CD8-positive, alpha-beta memory T cell (primary cell): ENCODE measurements around the gene ZDHHC14. TPM values are rescaled to one million over a fixed set of nuclear protein-coding genes. Genes with fewer than 3 reads are reported as not detected.
"Not testable (repeated sequence)": the region's sequence is repeated elsewhere in the genome, so short reads cannot be mapped to it uniquely, and the experiment has no call there.

ENCODE experiments used
- CTCF ChIA-PET: fragments of 350-600 bp; sonication (Branson Sonifier 250); formaldehyde crosslinking; loops from one replicate; lab custom pipeline; 2021; ENCODE audit warnings: antibody characterized with exemption; lab: Charles Lee
- POLR2A ChIA-PET: fragments of 350-600 bp; sonication (Branson Sonifier 250); formaldehyde crosslinking; loops from one replicate; lab custom pipeline; 2021; ENCODE audit warnings: antibody characterized with exemption; lab: Charles Lee
- DNase-seq, 5 donors: peaks; one replicate each; pipeline versions ENCODE4 v3.0.0 to v3.0.0-alpha.2; 2020 to 2022; ENCODE audit warnings: mixed read lengths in 1 of 5
- H3K27ac ChIP-seq: one replicate; pipeline ENCODE4 v1.7.0; 2013; ENCODE audit warnings: low read depth, mild to moderate bottlenecking, low read length, moderate library complexity
- H3K27me3 ChIP-seq: 2 replicates; pipeline ENCODE4 v1.7.0; 2013; ENCODE audit warnings: low read length, mild to moderate bottlenecking; ENCODE audit not compliant: insufficient read depth, poor library complexity, severe bottlenecking
- H3K36me3 ChIP-seq: 2 replicates; pipeline ENCODE4 v1.7.0; 2013; ENCODE audit warnings: mild to moderate bottlenecking, low read length, moderate library complexity; ENCODE audit not compliant: insufficient read depth
- H3K4me1 ChIP-seq: 2 replicates; pipeline ENCODE4 v1.7.0; 2013; ENCODE audit warnings: mild to moderate bottlenecking, low read length, moderate library complexity; ENCODE audit not compliant: insufficient read depth
- H3K4me3 ChIP-seq: 2 replicates; pipeline ENCODE4 v1.7.0; 2013; ENCODE audit warnings: mild to moderate bottlenecking, low read length
- H3K9me3 ChIP-seq: 2 replicates; pipeline ENCODE4 v1.7.0; 2013; ENCODE audit warnings: mild to moderate bottlenecking, low read length
- H3K27ac Mint-ChIP-seq, 8 donors: one replicate each; pipeline ENCODE4 v1.8.0; 2020 to 2021; ENCODE audit warnings: mixed read lengths in 8 of 8, mild to moderate bottlenecking in 6 of 8, inconsistent platforms in 3 of 8, moderate library complexity in 3 of 8
- H3K27me3 Mint-ChIP-seq, 2 donors: one replicate each; pipeline ENCODE4 v1.8.0; 2020 to 2021; ENCODE audit warnings: mixed read lengths in 2 of 2, mild to moderate bottlenecking in 1 of 2, moderate library complexity in 1 of 2
- H3K36me3 Mint-ChIP-seq, 3 donors: one replicate each; pipeline ENCODE4 v1.8.0; 2020 to 2021; ENCODE audit warnings: mixed read lengths in 3 of 3, inconsistent platforms in 1 of 3, mild to moderate bottlenecking in 1 of 3
- H3K4me1 Mint-ChIP-seq, 3 donors: one replicate each; pipeline ENCODE4 v1.8.0; 2020 to 2021; ENCODE audit warnings: mixed read lengths in 3 of 3, inconsistent platforms in 1 of 3, mild to moderate bottlenecking in 1 of 3
- H3K4me3 Mint-ChIP-seq, 7 donors: one replicate each; pipeline ENCODE4 v1.8.0; 2020 to 2021; ENCODE audit warnings: mixed read lengths in 7 of 7, mild to moderate bottlenecking in 6 of 7, moderate library complexity in 4 of 7, inconsistent platforms in 2 of 7
- H3K9me3 Mint-ChIP-seq, 5 donors: one replicate each; pipeline ENCODE4 v1.8.0; 2020 to 2022; ENCODE audit warnings: mixed read lengths in 5 of 5, mild to moderate bottlenecking in 3 of 5, moderate library complexity in 2 of 5, inconsistent platforms in 1 of 5
- polyA plus RNA-seq: library from polyadenylated mRNA; unstranded; fragments of 300-500 nt; fragmentation: Illumina TruSeq; gene quantifications from one replicate; pipeline ENCODE4 v1.2.3, GENCODE V29; 2021
- total RNA-seq, 2 experiments: library from RNA; stranded (reverse); gene quantifications; one replicate each; pipeline ENCODE4 v1.2.3, GENCODE V29; 2021

Gene ZDHHC14
- total and polyA plus RNA-seq, 3 experiments from 2014 or later, result 4.2 to 8.1 (median 6.3) TPM

DNA sequence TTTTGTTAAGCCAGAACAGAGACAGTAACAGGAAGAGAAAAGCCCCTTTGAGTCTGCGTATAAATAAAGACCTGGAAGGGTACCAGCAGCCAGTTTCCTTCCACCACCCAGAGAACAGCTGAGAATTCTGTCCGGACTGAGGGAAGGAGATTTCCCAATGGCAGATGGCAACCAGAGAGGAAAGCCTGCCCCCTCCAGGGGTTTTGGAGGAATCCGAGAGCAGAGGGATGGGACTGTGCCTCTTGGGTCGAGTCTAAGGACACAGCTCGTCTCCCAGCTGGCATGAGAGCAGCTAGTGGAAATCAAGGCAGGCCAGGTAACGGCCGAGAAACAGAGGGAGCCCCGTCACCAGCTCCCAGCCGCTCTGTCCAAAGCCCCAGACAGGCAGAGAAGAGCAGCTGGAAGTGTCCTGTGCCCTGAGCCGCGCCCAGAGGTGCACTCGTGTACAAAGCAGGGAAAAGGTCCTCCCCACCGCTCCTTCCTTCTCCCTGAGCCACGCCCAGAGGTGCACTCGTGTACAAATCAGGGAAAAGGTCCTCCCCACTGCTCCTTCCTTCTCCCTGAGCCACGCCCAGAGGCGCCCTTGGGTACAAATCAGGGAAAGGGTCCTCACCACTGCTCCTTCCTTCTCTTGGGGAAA, 308.1 kb downstream of the ZDHHC14 start:
- no peaks in the 10 kb centered on the region for H3K9me3 Mint-ChIP-seq

GRCh38 chr6:157689875-157690274, 308.9 kb downstream of the ZDHHC14 start:
- Mint-ChIP-seq H3K4me3 (no peak overlapping the region), H3K36me3 (peaks cover 0 to 3% (median 0%) of the 10 kb centered on the region in 3 donors), H3K9me3 (no peaks in the 10 kb centered on the region), H3K27ac (no peak overlapping the region), H3K4me1 (no peaks in the 10 kb centered on the region), H3K27me3 (peaks cover 14 to 27% of the 10 kb centered on the region in 2 donors)
- H3K4me1 ChIP-seq, result no peaks in the 10 kb centered on the region
- H3K9me3 ChIP-seq, result no peaks in the 10 kb centered on the region
- ChIA-PET POLR2A (no interaction called here), CTCF (no interaction called here)
- no peak overlapping the region for H3K27ac ChIP-seq
- no peaks in the 10 kb centered on the region for H3K36me3 ChIP-seq
- no peak for DNase-seq
- no peak overlapping the region for H3K4me3 ChIP-seq
- H3K27me3 ChIP-seq, result no peaks in the 10 kb centered on the region

More for the DNA sequence above, 308.1 kb downstream of the ZDHHC14 start:
- peaks cover 12 to 24% of the 10 kb centered on the region in 2 donors for H3K27me3 Mint-ChIP-seq
- no peak overlapping the region for H3K4me3 Mint-ChIP-seq
- no peak for DNase-seq
- no peak overlapping the region for H3K27ac ChIP-seq
- H3K4me3 ChIP-seq, result no peak overlapping the region
- H3K36me3 ChIP-seq, result no peaks in the 10 kb centered on the region
- no peaks in the 10 kb centered on the region for H3K4me1 Mint-ChIP-seq
- ChIA-PET CTCF (no interaction called here), POLR2A (no interaction called here)
- no peak overlapping the region for H3K27ac Mint-ChIP-seq
- no peaks in the 10 kb centered on the region for H3K27me3 ChIP-seq
- no peaks in the 10 kb centered on the region for H3K4me1 ChIP-seq
- peaks cover 0 to 3% (median 0%) of the 10 kb centered on the region in 3 donors for H3K36me3 Mint-ChIP-seq
- H3K9me3 ChIP-seq, result no peaks in the 10 kb centered on the region

DNA sequence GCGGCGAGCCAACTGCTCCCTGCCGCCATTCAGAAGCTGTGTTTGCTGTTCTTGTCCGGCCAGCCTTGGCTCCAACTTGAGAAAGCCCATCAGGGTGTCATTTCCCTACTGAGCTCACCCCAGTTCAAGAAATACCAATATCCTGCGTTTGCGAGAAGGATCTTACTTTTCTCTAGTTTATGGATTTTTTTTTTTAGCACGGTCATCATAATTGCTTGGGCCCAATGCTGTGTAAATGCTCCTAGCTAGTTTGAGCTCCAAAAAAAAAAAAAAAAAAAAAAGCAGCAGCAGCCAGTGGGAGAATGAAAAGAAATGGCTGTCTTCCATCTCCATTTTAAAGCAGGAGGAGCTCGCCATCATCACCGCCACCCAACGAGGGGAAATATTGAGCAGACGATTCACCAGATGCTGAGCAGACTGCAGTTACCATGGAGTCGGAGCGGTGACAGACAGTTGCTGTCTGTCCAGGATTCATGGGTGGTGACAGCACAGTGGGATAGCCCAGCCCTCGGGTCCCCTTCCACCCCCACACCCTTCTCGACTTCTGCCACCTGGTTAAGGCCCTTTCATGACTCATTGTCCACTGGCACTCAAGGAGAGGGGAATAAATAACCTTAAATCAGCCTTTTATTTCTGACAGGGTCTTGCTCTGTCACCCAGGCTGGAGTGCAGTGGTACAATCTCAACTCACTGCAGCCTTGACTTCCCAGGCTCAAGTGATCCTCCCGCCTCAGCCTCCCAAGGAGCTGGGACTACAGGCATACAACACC, 309.6 kb downstream of the ZDHHC14 start:
- ChIA-PET POLR2A (interaction anchor here (0.6 kb wide), 1 partner anchor 437 kb away, joined by 4 read pairs; no protein-coding TSS in a partner anchor), CTCF (no interaction called here)
- Mint-ChIP-seq H3K4me3 (no peak overlapping the region), H3K4me1 (no peaks in the 10 kb centered on the region), H3K36me3 (peaks cover 0 to 3% (median 0%) of the 10 kb centered on the region in 3 donors), H3K27ac (no peak overlapping the region), H3K27me3 (peaks cover 14 to 29% of the 10 kb centered on the region in 2 donors), H3K9me3 (no peaks in the 10 kb centered on the region)
- Histone ChIP-seq H3K27ac (no peak overlapping the region), H3K9me3 (no peaks in the 10 kb centered on the region), H3K36me3 (no peaks in the 10 kb centered on the region), H3K27me3 (no peaks in the 10 kb centered on the region), H3K4me3 (no peak overlapping the region), H3K4me1 (no peaks in the 10 kb centered on the region)
- no peak for DNase-seq

DNA sequence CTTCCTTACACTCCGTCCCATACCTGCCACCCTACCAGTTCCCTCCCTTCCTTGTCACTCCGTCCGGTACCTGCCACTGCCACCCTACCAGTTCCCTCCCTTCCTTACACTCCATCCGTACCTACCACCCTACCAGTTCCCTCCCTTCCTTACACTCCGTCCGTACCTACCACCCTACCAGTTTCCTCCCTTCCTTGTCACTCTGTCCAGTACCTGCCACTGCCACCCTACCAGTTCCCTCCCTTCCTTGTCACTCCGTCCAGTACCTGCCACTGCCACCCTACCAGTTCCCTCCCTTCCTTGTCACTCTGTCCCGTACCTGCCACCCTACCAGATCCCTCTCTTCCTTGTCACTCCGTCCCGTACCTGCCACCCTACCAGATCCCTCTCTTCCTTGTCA, 310.6 kb downstream of the ZDHHC14 start:
- H3K4me1 Mint-ChIP-seq, H3K36me3 ChIP-seq, CTCF ChIA-PET, H3K9me3 ChIP-seq, H3K9me3 Mint-ChIP-seq, H3K27ac Mint-ChIP-seq, POLR2A ChIA-PET, H3K27ac ChIP-seq, H3K27me3 ChIP-seq, H3K4me1 ChIP-seq, H3K36me3 Mint-ChIP-seq, DNase-seq, H3K4me3 Mint-ChIP-seq, H3K4me3 ChIP-seq: not testable (repeated sequence)
- H3K27me3 Mint-ChIP-seq, result peaks cover 13 to 29% of the 10 kb centered on the region in 2 donors

- H3K27ac ChIP-seq, result no peak overlapping the region
- no peaks in the 10 kb centered on the region for H3K9me3 ChIP-seq
- CTCF ChIA-PET, result no interaction called here
- H3K4me3 ChIP-seq, result no peak overlapping the region
- H3K27me3 Mint-ChIP-seq, result peaks cover 17 to 38% of the 10 kb centered on the region in 2 donors
- POLR2A ChIA-PET, result no interaction called here
- H3K27me3 ChIP-seq, result no peaks in the 10 kb centered on the region
- H3K4me3 Mint-ChIP-seq, result no peak overlapping the region
- DNase-seq, result no peak
- H3K36me3 ChIP-seq, result no peaks in the 10 kb centered on the region
- peaks cover 0 to 3% (median 0%) of the 10 kb centered on the region in 3 donors for H3K36me3 Mint-ChIP-seq
- no peak overlapping the region for H3K27ac Mint-ChIP-seq
- H3K4me1 ChIP-seq, result no peaks in the 10 kb centered on the region
- H3K4me1 Mint-ChIP-seq, result no peaks in the 10 kb centered on the region
- H3K9me3 Mint-ChIP-seq, result peaks cover 0 to 8% (median 4%) of the 10 kb centered on the region in 5 donors
Observed at GRCh38 chr6:157693867-157694266, 312.9 kb downstream of the ZDHHC14 start.

GRCh38 chr6:157695301-157696040, 314.5 kb downstream of the ZDHHC14 start:
- Mint-ChIP-seq H3K36me3 (no peaks in the 10 kb centered on the region), H3K27ac (no peak overlapping the region), H3K9me3 (peaks cover 0 to 8% (median 4%) of the 10 kb centered on the region in 5 donors), H3K27me3 (peaks cover 13 to 31% of the 10 kb centered on the region in 2 donors), H3K4me3 (no peak overlapping the region), H3K4me1 (no peaks in the 10 kb centered on the region)
- H3K27ac ChIP-seq, result no peak overlapping the region
- ChIA-PET CTCF (no interaction called here), POLR2A (no interaction called here)
- no peaks in the 10 kb centered on the region for H3K27me3 ChIP-seq
- DNase-seq, result no peak
- no peaks in the 10 kb centered on the region for H3K36me3 ChIP-seq
- H3K9me3 ChIP-seq, result no peaks in the 10 kb centered on the region
- no peaks in the 10 kb centered on the region for H3K4me1 ChIP-seq
- H3K4me3 ChIP-seq, result no peak overlapping the region

GRCh38 chr6:157699777-157700636, 319.0 kb downstream of the ZDHHC14 start:
- H3K4me3 Mint-ChIP-seq, result no peak overlapping the region
- H3K4me1 Mint-ChIP-seq, result no peaks in the 10 kb centered on the region
- CTCF ChIA-PET, result no interaction called here
- POLR2A ChIA-PET, result no interaction called here
- Histone ChIP-seq H3K4me3 (no peak overlapping the region), H3K27ac (no peak overlapping the region), H3K9me3 (no peaks in the 10 kb centered on the region), H3K4me1 (no peaks in the 10 kb centered on the region), H3K27me3 (no peaks in the 10 kb centered on the region), H3K36me3 (no peaks in the 10 kb centered on the region)
- H3K27ac Mint-ChIP-seq, result no peak overlapping the region
- peaks cover 8 to 14% of the 10 kb centered on the region in 2 donors for H3K27me3 Mint-ChIP-seq
- no peaks in the 10 kb centered on the region for H3K36me3 Mint-ChIP-seq
- H3K9me3 Mint-ChIP-seq, result peaks cover 0 to 8% (median 4%) of the 10 kb centered on the region in 5 donors
- no peak for DNase-seq
